ENCODE data around the gene RHBDD1.

GRCh38 chr2:226803410-226803809 lies 32.4 kb upstream of the RHBDD1 start:
- TF ChIP-seq, protein P1, sequence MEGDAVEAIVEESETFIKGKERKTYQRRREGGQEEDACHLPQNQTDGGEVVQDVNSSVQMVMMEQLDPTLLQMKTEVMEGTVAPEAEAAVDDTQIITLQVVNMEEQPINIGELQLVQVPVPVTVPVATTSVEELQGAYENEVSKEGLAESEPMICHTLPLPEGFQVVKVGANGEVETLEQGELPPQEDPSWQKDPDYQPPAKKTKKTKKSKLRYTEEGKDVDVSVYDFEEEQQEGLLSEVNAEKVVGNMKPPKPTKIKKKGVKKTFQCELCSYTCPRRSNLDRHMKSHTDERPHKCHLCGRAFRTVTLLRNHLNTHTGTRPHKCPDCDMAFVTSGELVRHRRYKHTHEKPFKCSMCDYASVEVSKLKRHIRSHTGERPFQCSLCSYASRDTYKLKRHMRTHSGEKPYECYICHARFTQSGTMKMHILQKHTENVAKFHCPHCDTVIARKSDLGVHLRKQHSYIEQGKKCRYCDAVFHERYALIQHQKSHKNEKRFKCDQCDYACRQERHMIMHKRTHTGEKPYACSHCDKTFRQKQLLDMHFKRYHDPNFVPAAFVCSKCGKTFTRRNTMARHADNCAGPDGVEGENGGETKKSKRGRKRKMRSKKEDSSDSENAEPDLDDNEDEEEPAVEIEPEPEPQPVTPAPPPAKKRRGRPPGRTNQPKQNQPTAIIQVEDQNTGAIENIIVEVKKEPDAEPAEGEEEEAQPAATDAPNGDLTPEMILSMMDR (IDR thresholded peaks at IDR 0.05), result no peak
- TF ChIP-seq POLR2A (IDR thresholded peaks at IDR 0.05), result no peak

Measured in breast epithelium (tissue), 3 donors.